A673 (cell line): ENCODE measurements around the gene SLC10A2.

Source experiments
- CTCF ChIP-seq: fragments of 300-800, 200-600 bp; sonication (generic); conservative IDR thresholded peaks from 2 replicates; pipeline ENCODE4 v1.5.1; 2017; ENCODE audit warnings: low read depth, mild to moderate bottlenecking, antibody characterized with exemption, low read length, moderate library complexity, mixed read lengths
- EZH2 ChIP-seq: fragments of 200-600 bp; sonication (generic); IDR thresholded peaks from 2 replicates; pipeline ENCODE4 v1.6.1; 2017; ENCODE audit warnings: borderline replicate concordance, low read depth, mild to moderate bottlenecking, mixed read lengths, antibody characterized with exemption, low read length; ENCODE audit not compliant: poor library complexity, severe bottlenecking

GRCh38 chr13:103099722-103100293 lies 33.6 kb upstream of the SLC10A2 start:
- TF ChIP-seq CTCF (no peak), EZH2 (no peak)
